GM12872 (cell line): ENCODE data around the gene IL17RD.

ENCODE experiments used
- TF ChIP-seq, protein P1 (sequence below): IDR thresholded peaks from 3 replicates; pipeline ENCODE4 v1.5.1; 2011; ENCODE audit warnings: low read depth, mild to moderate bottlenecking, low read length, moderate library complexity; ENCODE audit not compliant: insufficient read depth

IL17RD gene

DNA sequence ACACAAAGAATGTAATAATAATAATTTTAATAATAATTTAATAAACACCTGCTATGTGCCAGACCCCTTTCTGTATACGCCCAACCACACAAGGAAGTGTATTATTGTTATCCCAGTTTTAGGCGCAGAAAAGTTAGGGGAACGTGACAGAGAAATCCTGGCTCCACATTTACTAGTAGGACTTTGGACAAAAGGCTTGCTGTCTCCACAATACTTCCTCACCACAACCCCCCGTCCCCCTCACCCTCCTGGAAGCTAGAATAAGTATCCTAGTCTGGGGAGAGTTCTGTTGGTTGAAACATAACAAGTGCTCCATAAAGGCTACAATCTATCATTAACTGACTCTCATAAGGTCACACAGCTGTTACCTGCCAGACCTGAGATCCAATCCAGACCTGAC, 488 bp upstream of the IL17RD start:
- TF ChIP-seq, protein P1, sequence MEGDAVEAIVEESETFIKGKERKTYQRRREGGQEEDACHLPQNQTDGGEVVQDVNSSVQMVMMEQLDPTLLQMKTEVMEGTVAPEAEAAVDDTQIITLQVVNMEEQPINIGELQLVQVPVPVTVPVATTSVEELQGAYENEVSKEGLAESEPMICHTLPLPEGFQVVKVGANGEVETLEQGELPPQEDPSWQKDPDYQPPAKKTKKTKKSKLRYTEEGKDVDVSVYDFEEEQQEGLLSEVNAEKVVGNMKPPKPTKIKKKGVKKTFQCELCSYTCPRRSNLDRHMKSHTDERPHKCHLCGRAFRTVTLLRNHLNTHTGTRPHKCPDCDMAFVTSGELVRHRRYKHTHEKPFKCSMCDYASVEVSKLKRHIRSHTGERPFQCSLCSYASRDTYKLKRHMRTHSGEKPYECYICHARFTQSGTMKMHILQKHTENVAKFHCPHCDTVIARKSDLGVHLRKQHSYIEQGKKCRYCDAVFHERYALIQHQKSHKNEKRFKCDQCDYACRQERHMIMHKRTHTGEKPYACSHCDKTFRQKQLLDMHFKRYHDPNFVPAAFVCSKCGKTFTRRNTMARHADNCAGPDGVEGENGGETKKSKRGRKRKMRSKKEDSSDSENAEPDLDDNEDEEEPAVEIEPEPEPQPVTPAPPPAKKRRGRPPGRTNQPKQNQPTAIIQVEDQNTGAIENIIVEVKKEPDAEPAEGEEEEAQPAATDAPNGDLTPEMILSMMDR = no peak

DNA sequence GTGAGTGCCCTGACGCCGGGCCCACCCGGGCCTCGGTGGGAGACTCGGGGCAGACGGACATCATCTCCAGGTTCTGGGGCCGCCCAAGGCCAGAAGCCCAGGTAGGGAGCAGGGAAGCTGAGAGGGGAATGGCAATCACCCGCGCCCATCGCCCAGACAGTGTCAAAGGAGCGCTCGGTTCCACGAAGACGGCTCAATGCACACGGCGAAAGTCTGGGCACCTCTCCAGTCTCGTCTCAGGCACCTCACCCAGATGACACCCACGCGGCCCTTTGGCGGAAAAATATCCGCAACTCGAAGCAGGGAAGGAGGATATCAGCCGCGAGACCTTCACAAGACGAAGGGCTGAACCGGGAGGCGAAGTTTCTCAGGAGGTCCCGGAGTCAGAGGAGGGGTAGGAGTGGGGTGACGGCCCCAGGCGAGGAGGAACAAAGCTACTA, 916 bp downstream of the IL17RD start:
- TF ChIP-seq, protein P1 = no peak

DNA sequence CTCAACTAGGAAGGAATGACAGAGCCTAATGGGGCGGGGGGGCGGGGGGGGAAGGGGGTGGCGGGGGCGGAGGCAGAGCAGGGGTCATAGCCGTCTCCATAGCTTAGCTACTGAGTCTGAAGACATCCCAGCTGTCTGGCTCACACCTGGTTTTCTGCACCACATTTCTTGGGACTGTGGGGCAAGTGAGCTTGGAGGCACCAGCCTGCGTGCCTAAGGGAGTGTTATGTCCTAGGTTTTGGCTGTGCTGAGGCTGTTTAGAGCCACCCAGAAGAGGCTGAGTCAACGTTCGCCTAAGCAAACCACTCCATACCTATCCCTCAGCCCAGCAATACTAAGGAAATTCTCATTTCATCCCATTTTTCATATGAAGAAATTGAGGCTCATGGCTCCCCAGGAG, 1.4 kb downstream of the IL17RD start:
- TF ChIP-seq, protein P1 = no peak

DNA sequence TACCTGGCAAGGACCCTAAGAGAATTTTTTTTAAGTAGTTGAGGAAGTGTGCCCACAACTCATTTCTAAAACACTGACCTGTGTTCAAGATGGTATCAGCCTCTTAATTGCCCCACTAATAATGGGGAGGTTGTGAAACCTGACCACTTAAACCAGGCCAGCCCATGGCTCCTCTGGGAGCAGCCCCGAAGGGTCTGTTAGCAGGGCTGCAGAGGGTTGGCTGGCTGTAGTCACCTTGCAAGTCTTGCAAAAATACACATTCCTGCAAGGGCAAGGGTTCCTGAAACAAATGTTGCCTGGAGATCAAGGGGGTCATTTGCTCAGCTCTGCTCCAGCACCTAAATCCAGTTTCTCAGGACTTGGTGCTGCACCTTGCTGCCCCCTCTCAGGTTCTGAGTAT, 3.2 kb downstream of the IL17RD start:
- TF ChIP-seq, protein P1 = no peak

DNA sequence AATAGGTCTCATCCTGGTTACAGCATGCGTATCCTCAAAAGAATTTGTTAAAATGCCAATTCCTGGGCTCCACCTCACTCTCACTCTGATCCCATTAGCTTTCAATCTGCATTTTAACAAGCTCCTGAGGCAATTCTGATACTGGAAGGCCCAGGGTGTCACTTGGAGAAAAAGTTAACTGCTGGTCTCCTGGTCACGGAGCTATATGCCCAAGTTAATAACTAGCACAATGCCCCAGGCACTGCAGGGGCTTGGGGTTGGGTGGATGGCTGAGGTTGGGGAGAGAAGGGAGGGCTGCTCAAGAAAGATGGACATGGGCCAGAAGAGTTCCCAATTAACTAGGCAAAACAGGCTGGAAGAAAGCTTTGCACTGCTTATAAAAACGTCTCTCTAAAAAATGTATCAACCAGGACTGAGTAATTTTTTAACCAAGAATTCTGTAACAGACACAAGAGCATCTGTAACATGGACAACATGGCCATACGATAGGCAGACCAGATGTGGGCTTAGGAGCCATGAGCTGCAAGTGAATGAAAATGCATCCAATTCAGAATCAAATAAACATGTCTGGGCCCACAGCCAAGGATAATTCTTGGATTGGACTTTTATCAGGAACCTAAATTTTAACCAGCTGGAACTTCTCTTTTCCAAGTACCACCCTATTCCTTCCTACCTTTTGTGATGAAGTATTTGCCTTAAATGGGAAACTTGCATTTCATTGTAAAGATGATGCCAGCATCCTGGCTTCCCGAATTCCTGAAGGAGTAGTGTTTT, 4.2 kb downstream of the IL17RD start:
- TF ChIP-seq, protein P1 = no peak

DNA sequence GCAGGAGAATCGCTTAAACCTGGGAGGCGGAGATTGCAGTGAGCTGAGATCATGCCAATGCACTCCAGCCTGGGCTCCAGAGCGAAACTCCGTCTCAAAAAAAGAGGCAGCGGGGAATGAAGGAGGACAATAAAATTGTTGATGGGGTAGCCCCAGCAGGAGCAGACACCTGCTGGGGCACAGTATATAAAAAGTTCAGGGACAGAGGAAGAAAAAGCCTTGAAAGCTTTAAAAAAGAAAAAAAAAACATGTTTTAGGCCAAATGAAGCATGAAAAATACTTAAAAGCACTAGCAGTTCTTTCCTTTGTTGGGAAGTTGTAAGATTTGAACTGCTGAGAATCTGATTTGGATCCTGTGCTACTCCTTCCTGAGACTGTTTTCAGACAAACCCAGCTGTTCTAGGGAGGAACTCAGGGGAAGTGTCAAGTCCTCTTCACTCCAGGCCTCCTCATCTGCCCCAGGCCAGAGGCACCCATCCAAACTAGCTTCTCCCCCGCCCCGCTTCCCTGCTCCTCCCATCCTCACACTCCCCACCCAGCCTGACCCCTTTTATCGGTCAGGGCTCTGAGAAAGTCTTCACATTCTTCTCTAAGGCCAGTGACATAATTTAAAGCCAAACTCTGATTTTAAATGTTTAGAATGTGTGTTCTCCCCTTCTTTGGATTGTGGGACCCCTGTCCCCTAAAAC, 4.9 kb downstream of the IL17RD start:
- TF ChIP-seq, protein P1 = no peak

DNA sequence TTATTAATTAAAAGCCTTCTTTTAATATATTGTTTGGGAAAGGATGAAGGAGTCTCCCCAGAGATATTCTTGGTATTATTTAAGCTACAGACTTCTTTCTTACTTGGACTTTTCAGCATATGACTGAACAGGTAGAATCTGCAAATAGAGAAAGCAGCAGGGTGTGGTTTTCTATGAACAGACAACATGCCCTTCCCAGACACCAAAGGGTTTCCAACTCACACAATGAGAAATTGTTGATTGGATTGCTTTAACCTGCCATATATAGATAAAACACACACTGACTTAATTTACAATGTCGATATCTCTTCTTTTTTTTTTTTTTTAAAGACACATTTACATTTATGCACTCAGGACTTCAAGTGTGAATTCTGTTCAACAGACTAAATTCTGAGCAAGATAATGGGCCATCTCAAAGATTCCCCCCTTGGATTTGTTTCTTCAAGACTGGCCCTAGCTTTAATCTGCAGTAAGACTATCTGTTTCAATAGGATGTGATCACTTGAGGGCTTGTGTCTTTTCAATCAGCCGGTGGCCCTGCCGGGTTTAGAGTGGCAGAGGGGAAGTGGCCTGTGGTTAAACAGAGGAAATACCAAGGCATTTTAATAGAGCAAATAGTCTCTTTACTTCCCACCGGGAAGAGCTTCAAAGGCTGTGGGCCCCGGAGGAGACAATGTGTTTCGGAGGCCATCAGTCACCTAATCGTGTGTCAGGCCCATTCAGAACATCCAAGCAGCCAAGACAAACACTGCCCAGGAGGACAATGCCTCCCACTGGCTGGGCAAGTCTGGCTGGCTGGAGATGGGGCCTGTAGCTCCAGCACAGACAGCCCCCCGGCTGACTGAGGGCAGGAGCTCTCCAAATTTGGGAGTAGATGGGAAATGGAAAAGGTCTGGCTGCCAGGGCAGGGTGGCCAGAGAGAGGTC, 6.1 kb downstream of the IL17RD start:
- TF ChIP-seq, protein P1 = no peak
